Measurements from ENCODE around the gene CRAT. TPM values are rescaled to one million over a fixed set of nuclear protein-coding genes. Genes with fewer than 3 reads are reported as not detected.

CRAT gene
- total and polyA plus RNA-seq, 4 donors: 10.4 to 26.0 (median 16.5) TPM

DNA sequence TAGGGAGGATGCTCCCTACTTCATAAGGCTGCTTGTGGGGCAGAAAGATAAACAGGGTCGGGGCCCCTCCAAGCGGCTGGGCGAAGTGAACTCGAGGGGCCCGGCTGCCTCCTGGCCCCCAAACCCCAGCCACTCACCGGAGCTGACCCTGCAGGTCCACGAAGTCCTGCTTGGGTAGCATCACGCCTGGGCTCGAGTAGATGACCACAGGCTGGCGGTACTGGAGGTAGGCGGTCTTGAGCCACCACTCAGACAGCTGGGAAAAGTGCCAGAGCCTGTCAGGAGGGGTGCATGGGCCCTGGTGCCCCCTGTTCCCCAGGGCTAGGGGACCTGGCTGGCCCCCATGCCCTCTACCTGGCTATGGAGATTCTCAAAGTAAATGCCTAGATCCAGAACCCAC lies 6.5 kb downstream of the CRAT start:
- Histone ChIP-seq H3K9me3 (ENCODE audit: control insufficient read depth in 4 of 4, insufficient read depth in 3 of 4, low read length in 3 of 4) (no peaks in the 10 kb centered on the region), H3K27ac (ENCODE audit: low read depth in 1 of 2, low read length in 1 of 2) (no peak overlapping the region), H3K4me3 (no peak overlapping the region), H3K4me1 (ENCODE audit: control insufficient read depth in 5 of 5, insufficient read depth in 5 of 5, low read length in 5 of 5) (no peaks in the 10 kb centered on the region), H3K9ac (ENCODE audit: insufficient read depth in 1 of 2, low read length in 2 of 2) (no peak overlapping the region), H3K36me3 (ENCODE audit: control insufficient read depth in 4 of 4, insufficient read depth in 4 of 4, low read length in 4 of 4) (peaks cover 0 to 11% (median 1%) of the 10 kb centered on the region in 4 donors), H3K27me3 (ENCODE audit: control insufficient read depth in 3 of 3, insufficient read depth in 3 of 3, low read length in 2 of 3) (no peaks in the 10 kb centered on the region)
- ATAC-seq (ENCODE audit: insufficient read depth, low FRiP score) (no peak), DNase-seq (no peak)
- TF ChIP-seq CTCF (IDR thresholded peaks at IDR 0.05; ENCODE audit: control extremely low read depth, extremely low read depth): no peak
- 87 to 89% methylated on average over 11 of the region's 11 CpGs for WGBS, 2 donors

DNA sequence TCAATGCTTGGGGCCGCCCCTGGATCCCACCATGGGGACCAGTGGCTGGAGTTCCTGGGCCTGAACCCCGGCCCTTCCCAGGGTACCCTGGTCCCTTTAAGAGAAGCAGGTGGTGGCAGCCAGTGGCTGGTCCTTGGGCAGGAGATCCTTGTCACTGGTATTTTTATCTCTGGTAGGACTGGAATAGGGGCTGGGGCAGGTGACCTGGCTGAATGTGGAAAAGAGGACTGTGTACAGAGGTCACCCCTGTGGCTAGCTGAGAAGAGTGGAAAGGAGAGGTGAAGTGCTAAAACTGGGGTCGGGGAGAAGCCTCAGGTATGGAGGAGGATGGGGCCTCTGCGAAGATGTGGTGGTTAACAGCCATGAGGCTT lies 7.0 kb downstream of the CRAT start:
- ATAC-seq (ENCODE audit: insufficient read depth, low FRiP score): no peak

DNA sequence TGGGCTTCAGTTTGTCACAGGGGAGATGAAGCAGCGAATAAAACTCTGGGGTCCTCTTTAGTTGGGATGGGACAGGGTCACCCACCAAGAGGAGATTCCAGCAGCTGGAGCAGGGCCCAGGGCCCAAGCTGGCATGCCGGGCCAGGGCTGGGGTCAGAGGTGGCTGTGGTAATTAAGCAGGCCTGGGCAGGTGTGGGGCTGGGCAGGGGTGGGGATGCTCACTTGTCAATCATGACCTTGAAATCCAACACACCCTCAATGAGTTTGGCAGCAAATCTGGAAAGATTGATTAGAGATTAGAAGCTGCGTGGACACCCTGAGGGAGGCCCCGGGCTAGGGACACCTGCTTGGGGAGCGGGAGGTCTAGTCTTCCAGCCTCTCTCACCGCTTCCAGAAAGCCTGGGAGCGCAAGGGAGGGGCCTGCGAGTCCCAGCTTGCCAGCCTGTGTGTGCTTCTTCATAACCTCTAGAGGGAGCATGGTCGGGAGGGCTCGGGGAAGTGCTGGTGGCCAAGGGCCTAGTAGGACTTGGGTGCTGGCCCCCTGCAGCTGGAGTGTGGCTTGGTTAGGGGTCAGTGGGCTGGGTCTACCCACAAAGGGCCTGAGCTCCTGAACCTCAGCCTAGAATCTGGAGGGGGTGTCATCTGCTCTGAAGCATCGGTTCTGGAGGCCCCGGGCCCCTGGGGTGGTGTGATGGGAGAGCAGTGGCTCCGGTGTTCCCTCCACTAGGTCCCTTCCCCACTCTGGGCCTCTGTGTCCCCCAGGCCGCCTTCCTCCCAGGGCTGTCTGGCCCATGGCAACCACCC lies 7.6 kb downstream of the CRAT start:
- H3K9me3 ChIP-seq (ENCODE audit: control insufficient read depth in 4 of 4, insufficient read depth in 3 of 4, low read length in 3 of 4): no peaks in the 10 kb centered on the region
- WGBS, 2 donors: 63 to 64% methylated on average over 12 to 14 of the region's 14 CpGs
- peaks cover 0 to 15% (median 1%) of the 10 kb centered on the region in 4 donors for H3K36me3 ChIP-seq (ENCODE audit: control insufficient read depth in 4 of 4, insufficient read depth in 4 of 4, low read length in 4 of 4)
- ATAC-seq (ENCODE audit: insufficient read depth, low FRiP score) (peak; percentile 42), DNase-seq (peak; percentile 20 to 38 (median 21))
- H3K27me3 ChIP-seq (ENCODE audit: control insufficient read depth in 3 of 3, insufficient read depth in 3 of 3, low read length in 2 of 3): no peaks in the 10 kb centered on the region
- H3K4me1 ChIP-seq (ENCODE audit: control insufficient read depth in 5 of 5, insufficient read depth in 5 of 5, low read length in 5 of 5): no peaks in the 10 kb centered on the region
- TF ChIP-seq CTCF (IDR thresholded peaks at IDR 0.05; ENCODE audit: control extremely low read depth, extremely low read depth): no peak
- no peak overlapping the region for H3K4me3 ChIP-seq
- no peak overlapping the region for H3K9ac ChIP-seq (ENCODE audit: insufficient read depth in 1 of 2, low read length in 2 of 2)
- H3K27ac ChIP-seq (ENCODE audit: low read depth in 1 of 2, low read length in 1 of 2): no peak overlapping the region

More for the DNA sequence above, 7.0 kb downstream of the CRAT start:
- 95% methylated on average over 4 of the region's 4 CpGs for WGBS, 2 donors
- H3K4me3 ChIP-seq: no peak overlapping the region
- H3K4me1 ChIP-seq (ENCODE audit: control insufficient read depth in 5 of 5, insufficient read depth in 5 of 5, low read length in 5 of 5): no peaks in the 10 kb centered on the region
- DNase-seq: no peak
- H3K27me3 ChIP-seq (ENCODE audit: control insufficient read depth in 3 of 3, insufficient read depth in 3 of 3, low read length in 2 of 3): no peaks in the 10 kb centered on the region
- H3K27ac ChIP-seq (ENCODE audit: low read depth in 1 of 2, low read length in 1 of 2): no peak overlapping the region
- no peak for TF ChIP-seq CTCF (IDR thresholded peaks at IDR 0.05; ENCODE audit: control extremely low read depth, extremely low read depth)
- no peaks in the 10 kb centered on the region for H3K9me3 ChIP-seq (ENCODE audit: control insufficient read depth in 4 of 4, insufficient read depth in 3 of 4, low read length in 3 of 4)
- peaks cover 0 to 11% (median 1%) of the 10 kb centered on the region in 4 donors for H3K36me3 ChIP-seq (ENCODE audit: control insufficient read depth in 4 of 4, insufficient read depth in 4 of 4, low read length in 4 of 4)
- no peak overlapping the region for H3K9ac ChIP-seq (ENCODE audit: insufficient read depth in 1 of 2, low read length in 2 of 2)
